HS-5 (cell line): ENCODE measurements around the gene MOV10L1.
"Not testable (repeated sequence)": the region's sequence is repeated elsewhere in the genome, so short reads cannot be mapped to it uniquely, and the experiment has no call there.

Experiments
- DNase-seq: peaks from one replicate; pipeline ENCODE4 v3.0.0-alpha.2; 2012; ENCODE audit warnings: low read depth

The MOV10L1 gene

GRCh38 chr22:50104141-50104544 is 14.3 kb downstream of the MOV10L1 start:
- DNase-seq, result no peak

- DNase-seq, result no peak
Measured at GRCh38 chr22:50105208-50106100, 15.6 kb downstream of the MOV10L1 start.

- no peak for DNase-seq
Measured at GRCh38 chr22:50107529-50107928, 17.7 kb downstream of the MOV10L1 start.

- no peak for DNase-seq
Measured at GRCh38 chr22:50111056-50111455, 21.2 kb downstream of the MOV10L1 start.

GRCh38 chr22:50112151-50113118 is 22.6 kb downstream of the MOV10L1 start:
- DNase-seq, result no peak

- peak; percentile 61 for DNase-seq
Measured at GRCh38 chr22:50114221-50115021, 24.6 kb downstream of the MOV10L1 start.

- DNase-seq, result no peak
Measured at GRCh38 chr22:50115693-50116092, 25.9 kb downstream of the MOV10L1 start.

GRCh38 chr22:50117168-50117762 is 27.5 kb downstream of the MOV10L1 start:
- no peak for DNase-seq

GRCh38 chr22:50118129-50118528 is 28.3 kb downstream of the MOV10L1 start:
- DNase-seq, result no peak

- peak; percentile 39 for DNase-seq
Measured at GRCh38 chr22:50118557-50119168, 28.9 kb downstream of the MOV10L1 start.

GRCh38 chr22:50119169-50119767 is 29.5 kb downstream of the MOV10L1 start:
- DNase-seq, result no peak

GRCh38 chr22:50119768-50120251 is 30.0 kb downstream of the MOV10L1 start:
- no peak for DNase-seq

- DNase-seq, result no peak
Measured at GRCh38 chr22:50121202-50121740, 31.5 kb downstream of the MOV10L1 start.

- no peak for DNase-seq
Measured at GRCh38 chr22:50123119-50123518, 33.3 kb downstream of the MOV10L1 start.

GRCh38 chr22:50125029-50125428 is 35.2 kb downstream of the MOV10L1 start:
- DNase-seq, result no peak

- DNase-seq, result no peak
Measured at GRCh38 chr22:50129121-50129736, 39.4 kb downstream of the MOV10L1 start.

- no peak for DNase-seq
Measured at GRCh38 chr22:50131894-50132293, 42.1 kb downstream of the MOV10L1 start.

GRCh38 chr22:50134481-50134880 is 44.7 kb downstream of the MOV10L1 start:
- no peak for DNase-seq

- DNase-seq, result no peak
Measured at GRCh38 chr22:50136581-50137015, 46.8 kb downstream of the MOV10L1 start.

GRCh38 chr22:50137277-50137676 is 47.5 kb downstream of the MOV10L1 start:
- not testable (repeated sequence) for DNase-seq
